ENCODE data around the gene ART1.

Gene ART1

DNA sequence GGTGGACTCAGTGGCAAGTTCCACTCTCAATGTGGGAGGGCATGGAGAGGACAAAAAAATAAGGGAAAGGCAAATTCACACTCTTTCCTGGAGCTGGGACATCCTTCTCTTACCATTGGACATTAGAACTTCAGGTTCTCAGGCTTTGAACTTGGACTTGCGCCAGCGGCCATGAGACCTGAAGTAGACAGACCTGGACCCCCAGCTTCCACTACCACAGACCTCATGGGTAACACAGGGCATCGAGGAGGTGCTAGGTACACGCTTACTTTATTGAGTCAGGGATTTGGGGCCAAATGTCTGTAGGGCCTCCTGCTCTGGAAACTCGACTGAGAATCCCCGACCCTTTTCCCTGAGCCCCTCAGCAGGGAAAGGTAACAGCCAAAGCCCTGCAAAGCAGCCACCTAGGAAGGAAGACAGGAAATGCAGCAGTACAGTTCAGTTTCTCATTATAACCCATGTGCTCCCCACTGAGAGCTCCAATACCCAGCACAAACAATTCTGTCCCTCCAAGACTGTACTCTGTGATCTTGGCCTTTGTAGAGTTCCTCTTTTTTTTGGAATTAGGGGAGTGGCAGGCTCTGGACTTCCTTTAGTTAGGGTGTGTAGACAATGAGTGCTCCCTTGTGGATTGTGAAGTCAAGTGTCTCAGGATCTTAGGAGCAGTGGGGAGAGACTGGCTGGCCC, 20.6 kb downstream of the ART1 start:
- ATAC-seq (ENCODE audit: low read depth) (no peak), DNase-seq (ENCODE audit: low spot score in 2 of 2) (no peak)
- no peak overlapping the region for H3K27ac Mint-ChIP-seq
- peaks cover 30% of the 10 kb centered on the region for H3K36me3 Mint-ChIP-seq
- H3K4me1 Mint-ChIP-seq: no peaks in the 10 kb centered on the region
- no peak overlapping the region for H3K4me3 Mint-ChIP-seq
- peaks cover 1% of the 10 kb centered on the region for H3K27me3 Mint-ChIP-seq
- H3K9me3 Mint-ChIP-seq: no peaks in the 10 kb centered on the region

DNA sequence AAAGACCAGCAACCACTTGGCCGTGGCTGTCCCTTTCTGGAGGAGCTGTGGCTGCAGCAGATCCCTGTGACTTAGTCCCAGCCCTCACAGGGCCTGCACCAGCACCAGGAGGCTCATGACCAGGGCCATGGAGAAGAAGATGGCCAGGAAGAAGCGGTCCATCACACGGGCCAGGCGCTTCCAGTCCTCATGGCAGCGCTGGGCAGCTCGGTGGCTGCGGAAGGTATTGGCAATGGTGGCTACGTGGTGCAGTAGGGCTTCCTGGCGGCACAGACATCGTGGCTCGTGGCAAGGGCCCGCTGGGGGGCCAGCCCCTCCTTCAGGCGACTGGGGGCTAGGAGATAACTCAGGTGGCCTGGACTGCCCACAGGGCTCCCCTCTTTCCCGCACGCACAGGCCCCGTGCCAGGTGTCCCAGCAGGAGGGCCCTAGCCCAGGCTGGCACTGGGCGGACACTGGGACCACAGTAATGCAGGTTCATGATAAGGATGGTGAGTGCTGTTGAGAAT, 21.1 kb downstream of the ART1 start:
- H3K4me3 Mint-ChIP-seq: no peak overlapping the region

DNA sequence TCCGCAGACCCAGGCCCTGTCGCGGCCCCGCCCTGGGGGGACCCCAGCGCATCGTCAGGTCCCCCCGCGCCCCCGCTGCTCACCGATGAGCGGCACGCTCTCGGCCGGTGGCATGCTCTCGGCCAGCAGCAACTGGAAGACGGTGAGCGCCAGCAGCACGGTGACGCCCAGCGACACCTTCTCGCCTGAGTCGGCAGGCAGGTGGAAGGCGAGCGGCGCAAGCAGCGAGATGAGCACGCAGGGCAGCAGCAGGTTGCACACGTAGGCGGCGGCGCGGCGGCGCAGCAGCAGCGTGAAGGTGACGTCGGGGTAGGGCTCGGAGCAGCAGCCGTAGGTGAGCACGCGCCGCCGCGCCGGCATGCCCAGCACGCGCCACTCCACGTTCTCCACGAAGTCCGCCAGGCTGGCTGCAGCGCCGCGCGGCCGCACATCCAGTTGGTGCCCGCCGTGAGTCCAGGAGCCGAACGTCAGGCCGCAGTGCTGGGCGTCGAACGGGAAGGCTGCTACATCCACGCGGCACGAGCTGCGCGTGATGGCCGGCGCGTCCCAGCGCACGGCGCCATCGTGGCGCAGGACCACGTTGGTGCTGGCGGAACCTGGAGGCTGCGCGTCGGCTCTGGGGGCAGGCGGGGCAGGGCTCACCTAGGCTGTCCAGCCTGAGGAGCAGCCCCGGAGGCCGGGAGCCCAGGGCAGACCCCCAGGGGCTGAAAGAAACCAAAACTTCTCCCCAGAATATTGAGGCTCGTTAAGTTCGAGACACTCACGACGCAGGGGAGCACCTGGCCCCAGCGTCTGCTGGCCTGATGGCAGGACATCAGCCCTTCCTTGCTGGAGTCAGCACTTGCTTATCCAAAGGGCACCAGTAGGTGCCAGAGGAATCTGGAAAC, 22.5 kb downstream of the ART1 start:
- peaks cover 39% of the 10 kb centered on the region for H3K36me3 Mint-ChIP-seq
- H3K9me3 Mint-ChIP-seq: no peaks in the 10 kb centered on the region
- H3K4me3 Mint-ChIP-seq: no peak overlapping the region
- DNase-seq (ENCODE audit: low spot score in 2 of 2) (no peak), ATAC-seq (ENCODE audit: low read depth) (no peak)
- H3K27me3 Mint-ChIP-seq: peaks cover 1% of the 10 kb centered on the region
- no peaks in the 10 kb centered on the region for H3K4me1 Mint-ChIP-seq
- H3K27ac Mint-ChIP-seq: no peak overlapping the region

More for the DNA sequence above, 21.1 kb downstream of the ART1 start:
- no peaks in the 10 kb centered on the region for H3K4me1 Mint-ChIP-seq
- ATAC-seq (ENCODE audit: low read depth) (no peak), DNase-seq (ENCODE audit: low spot score in 2 of 2) (no peak)
- no peak overlapping the region for H3K27ac Mint-ChIP-seq
- no peaks in the 10 kb centered on the region for H3K9me3 Mint-ChIP-seq
- peaks cover 1% of the 10 kb centered on the region for H3K27me3 Mint-ChIP-seq
- peaks cover 35% of the 10 kb centered on the region for H3K36me3 Mint-ChIP-seq

DNA sequence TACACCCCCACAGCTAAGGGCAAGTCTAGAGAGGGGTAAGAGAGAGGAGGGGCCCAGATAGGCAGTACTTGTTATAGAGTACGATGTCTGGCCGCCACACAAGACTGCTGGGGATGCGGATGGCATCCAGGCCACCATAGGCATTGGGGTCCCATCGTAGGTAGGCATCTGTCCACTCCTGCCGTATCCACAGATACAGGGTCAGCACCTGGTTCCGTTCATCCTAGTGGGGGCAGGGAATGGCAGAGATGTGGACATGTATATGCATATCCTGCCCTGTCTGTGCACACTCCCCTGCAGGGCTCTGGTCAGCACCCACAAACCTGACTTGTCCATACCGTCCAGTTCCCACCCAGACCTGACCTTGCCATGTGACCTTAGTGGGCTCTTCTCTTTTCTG, 24.2 kb downstream of the ART1 start:
- no peak for DNase-seq (ENCODE audit: low spot score in 2 of 2)
- H3K27ac Mint-ChIP-seq: no peak overlapping the region
- H3K4me1 Mint-ChIP-seq: no peaks in the 10 kb centered on the region
- H3K4me3 Mint-ChIP-seq: no peak overlapping the region
- H3K9me3 Mint-ChIP-seq: no peaks in the 10 kb centered on the region
- no peak for ATAC-seq (ENCODE audit: low read depth)
- H3K27me3 Mint-ChIP-seq: no peaks in the 10 kb centered on the region
- peaks cover 42% of the 10 kb centered on the region for H3K36me3 Mint-ChIP-seq

DNA sequence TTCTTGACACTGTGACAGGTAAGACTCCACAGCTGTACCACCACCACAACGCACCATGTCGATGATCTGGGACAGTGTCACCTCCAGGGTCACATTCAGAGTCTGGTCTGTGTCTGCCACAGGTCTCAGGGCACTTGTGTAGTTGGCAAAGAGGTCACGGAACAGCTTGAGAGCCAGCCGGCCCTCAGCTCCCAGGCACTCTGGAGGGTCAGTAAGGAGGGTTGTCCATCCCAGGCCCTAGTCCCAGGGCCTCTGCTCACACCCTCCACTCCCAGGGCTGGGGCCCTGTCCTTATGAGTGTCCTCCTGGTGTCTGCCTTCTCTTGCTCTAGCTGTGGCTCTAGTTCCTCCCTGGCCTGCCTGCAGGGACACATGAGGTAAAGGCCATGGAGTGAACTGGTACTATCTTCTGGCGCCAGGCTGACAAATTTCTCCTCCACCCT, 24.8 kb downstream of the ART1 start:
- peaks cover 41% of the 10 kb centered on the region for H3K36me3 Mint-ChIP-seq
- H3K4me1 Mint-ChIP-seq: no peaks in the 10 kb centered on the region
- DNase-seq (ENCODE audit: low spot score in 2 of 2) (no peak), ATAC-seq (ENCODE audit: low read depth) (no peak)
- H3K27ac Mint-ChIP-seq: no peak overlapping the region
- H3K4me3 Mint-ChIP-seq: no peak overlapping the region
- no peaks in the 10 kb centered on the region for H3K27me3 Mint-ChIP-seq
- H3K9me3 Mint-ChIP-seq: no peaks in the 10 kb centered on the region

DNA sequence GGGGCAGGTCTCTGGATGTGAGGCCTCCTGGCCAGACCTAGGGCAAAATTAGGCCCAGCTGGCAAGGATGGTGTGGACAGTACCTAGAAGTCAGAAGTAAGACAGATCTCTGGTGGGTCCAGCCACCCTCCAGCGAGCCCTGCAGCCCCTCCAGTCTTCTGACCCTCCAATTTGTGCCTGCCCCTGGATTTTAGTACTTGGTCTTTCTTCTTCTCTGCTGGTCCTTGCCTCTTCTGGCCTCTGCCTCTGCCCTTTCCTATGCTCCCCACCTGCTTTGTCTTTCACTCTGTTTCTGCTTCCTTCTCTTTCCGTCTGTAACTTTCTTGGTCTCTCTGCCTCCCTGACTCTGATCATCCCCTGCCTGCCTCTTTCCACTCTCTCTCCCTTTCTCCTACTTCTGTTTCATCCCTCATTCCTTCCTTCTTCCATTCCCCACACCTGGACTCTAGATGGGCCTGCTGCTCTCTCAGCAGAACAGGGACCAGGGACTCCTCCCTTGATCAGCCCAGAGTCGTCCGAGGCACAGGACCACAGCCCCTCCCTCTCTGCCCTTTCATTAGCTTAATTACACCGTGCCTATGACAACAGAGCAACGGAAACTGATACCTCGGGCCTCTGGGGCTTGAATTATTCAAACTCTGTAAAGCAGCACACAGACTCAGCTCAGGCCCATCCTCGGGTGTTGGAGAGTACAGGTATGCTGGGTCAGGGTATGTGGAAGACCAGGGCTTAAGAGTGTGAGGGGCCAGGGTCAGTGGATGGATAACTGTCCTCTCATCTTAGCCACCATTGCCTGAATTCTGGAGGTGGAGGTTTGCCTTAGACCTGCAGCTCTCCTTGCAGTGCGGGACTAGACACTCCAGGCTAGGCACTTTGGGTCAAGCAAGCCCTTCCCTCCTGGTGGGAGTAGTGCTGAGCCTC, 26.7 kb downstream of the ART1 start, which contains the start of gene CHRNA10:
Gene CHRNA10, minus strand, starts transcription at position 51 of the 921 bp plus-strand sequence. CDS start 72 bp downstream, outside the sequence.
- H3K4me3 Mint-ChIP-seq: no peak within 1 kb of the TSS
- no peaks in the 10 kb centered on the region for H3K4me1 Mint-ChIP-seq
- no peak for ATAC-seq (ENCODE audit: low read depth)
- H3K27me3 Mint-ChIP-seq: no peaks in the 10 kb centered on the region
- no peak for DNase-seq (ENCODE audit: low spot score in 2 of 2)
- no peaks in the 10 kb centered on the region for H3K9me3 Mint-ChIP-seq
- peaks cover 43% of the 10 kb centered on the region for H3K36me3 Mint-ChIP-seq
- peak within 1 kb of the TSS; percentile 7 for H3K27ac Mint-ChIP-seq

DNA sequence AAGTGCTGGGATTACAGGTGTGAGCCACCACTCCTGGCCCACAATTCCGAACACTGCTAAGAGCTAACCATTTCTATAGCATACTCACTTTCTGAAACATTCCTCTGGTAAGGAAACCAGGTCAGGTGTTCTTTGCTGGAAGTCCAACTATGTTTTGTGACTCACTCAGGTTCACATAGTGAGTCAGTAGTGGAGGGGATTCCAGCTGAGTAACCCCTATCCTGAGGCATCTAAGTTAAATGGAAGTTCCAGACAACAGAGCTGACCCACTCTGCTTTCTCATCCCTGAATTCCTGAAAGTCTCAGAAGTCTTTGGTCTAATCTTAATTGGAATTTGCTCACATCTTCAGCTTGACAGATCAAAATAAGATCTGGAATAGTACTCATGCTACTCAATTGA, 29.3 kb downstream of the ART1 start:
- Mint-ChIP-seq H3K36me3 (peaks cover 45% of the 10 kb centered on the region), H3K4me3 (no peak overlapping the region), H3K27ac (no peak overlapping the region), H3K4me1 (no peaks in the 10 kb centered on the region), H3K27me3 (no peaks in the 10 kb centered on the region), H3K9me3 (no peaks in the 10 kb centered on the region)
- ATAC-seq (ENCODE audit: low read depth) (no peak), DNase-seq (ENCODE audit: low spot score in 2 of 2) (no peak)

DNA sequence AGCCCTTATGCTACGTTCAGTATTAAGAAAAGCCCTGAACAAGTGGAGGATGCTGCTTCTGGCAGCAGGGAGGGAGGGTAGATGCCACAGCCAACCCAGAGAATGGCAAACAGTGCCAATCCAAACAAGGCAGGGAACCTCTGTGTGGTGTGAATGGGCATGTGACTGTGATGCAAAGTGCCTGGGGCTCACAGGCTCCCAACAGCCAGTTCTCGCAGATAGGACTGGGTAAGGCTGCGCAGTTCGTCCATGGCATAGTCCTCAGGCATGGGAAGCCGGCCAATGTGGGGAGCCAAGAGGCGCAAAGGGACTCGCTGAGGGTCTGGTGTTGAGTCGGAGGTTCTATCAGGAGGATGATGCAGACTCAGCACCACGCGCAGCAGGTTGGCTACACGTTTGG, 31.0 kb downstream of the ART1 start:
- no peak for DNase-seq (ENCODE audit: low spot score in 2 of 2)
- no peak overlapping the region for H3K4me3 Mint-ChIP-seq
- no peak for ATAC-seq (ENCODE audit: low read depth)
- H3K4me1 Mint-ChIP-seq: no peaks in the 10 kb centered on the region
- H3K9me3 Mint-ChIP-seq: no peaks in the 10 kb centered on the region
- no peak overlapping the region for H3K27ac Mint-ChIP-seq
- no peaks in the 10 kb centered on the region for H3K27me3 Mint-ChIP-seq
- peaks cover 43% of the 10 kb centered on the region for H3K36me3 Mint-ChIP-seq

DNA sequence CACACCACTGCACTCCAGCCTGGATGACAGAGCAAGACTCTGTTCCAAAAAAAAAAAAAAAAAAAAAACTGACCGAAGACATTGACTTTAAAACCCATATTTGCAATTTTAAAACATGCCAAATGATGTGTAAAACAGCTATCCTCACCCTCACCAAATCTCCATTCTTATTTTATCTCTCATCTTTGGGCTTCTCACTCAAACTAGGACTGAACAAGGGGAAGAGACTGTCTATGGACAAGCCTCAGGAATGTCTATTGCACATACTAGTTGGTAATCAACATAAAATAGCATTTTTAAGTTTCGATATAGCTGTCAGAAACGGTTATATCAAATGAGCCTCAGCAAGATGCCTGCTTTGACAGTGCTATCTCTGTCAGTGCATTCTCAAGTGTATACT, 34.1 kb downstream of the ART1 start:
- Mint-ChIP-seq H3K36me3 (peaks cover 52% of the 10 kb centered on the region), H3K4me1 (no peaks in the 10 kb centered on the region), H3K27ac (no peak overlapping the region), H3K4me3 (no peak overlapping the region), H3K9me3 (no peaks in the 10 kb centered on the region), H3K27me3 (no peaks in the 10 kb centered on the region)
- DNase-seq (ENCODE audit: low spot score in 2 of 2): no peak
- ATAC-seq (ENCODE audit: low read depth): no peak

DNA sequence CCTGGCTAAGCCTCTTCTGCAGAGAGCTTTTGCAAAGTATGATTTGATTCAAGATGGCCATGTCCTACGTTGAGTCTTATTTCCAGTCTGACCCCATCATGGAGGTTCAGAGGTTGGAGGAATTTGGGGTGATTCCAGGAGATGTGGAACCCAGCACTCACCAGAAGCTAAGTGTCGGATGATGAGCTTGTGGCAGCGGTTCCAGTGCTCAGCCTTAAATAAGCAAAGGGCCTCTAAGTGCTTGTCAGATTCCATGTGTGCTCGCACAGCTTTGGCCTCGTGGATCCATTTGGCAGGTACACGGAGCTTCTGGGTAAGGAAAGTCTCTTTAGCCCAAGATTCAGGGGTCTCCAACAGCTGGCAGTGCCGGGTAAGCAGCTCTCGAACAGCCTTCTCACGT, 38.1 kb downstream of the ART1 start:
- Mint-ChIP-seq H3K4me1 (no peaks in the 10 kb centered on the region), H3K27ac (no peak overlapping the region), H3K36me3 (peaks cover 59% of the 10 kb centered on the region), H3K4me3 (no peak overlapping the region), H3K9me3 (no peaks in the 10 kb centered on the region), H3K27me3 (no peaks in the 10 kb centered on the region)
- DNase-seq (ENCODE audit: low spot score in 2 of 2) (no peak), ATAC-seq (ENCODE audit: low read depth) (no peak)

DNA sequence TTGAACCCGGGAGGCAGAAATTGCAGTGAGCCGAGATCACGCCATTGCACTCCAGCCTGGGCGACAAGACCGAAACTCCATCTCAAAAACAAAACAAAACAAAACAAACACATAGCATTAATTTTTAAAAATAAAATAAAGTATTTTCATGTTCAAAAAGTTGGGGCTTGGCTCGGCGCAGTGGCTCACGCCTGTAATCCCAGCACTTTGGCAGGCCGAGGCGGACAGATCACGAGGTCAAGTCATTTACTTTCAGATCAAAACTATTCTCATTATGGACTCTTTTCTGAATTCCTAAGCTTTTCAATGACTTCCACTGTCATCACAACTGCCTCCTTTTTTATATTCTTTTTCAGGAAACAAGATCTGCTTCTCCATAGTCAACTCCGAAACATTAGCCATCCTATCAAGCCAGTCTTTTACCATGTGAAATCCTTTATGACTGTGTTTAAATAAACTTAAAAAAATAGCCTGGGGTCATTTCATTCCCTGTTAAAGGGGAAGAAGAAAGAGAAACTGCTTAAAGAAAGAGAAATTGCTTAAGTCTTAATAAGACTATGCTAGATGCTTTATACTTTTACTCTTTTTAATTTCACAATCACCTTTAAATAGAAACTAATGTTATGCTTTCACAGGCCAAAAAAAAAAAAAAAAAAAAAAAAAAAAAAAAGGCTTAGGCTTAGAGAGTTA, 39.3 kb downstream of the ART1 start:
- no peak overlapping the region for H3K27ac Mint-ChIP-seq
- DNase-seq (ENCODE audit: low spot score in 2 of 2) (no peak), ATAC-seq (ENCODE audit: low read depth) (no peak)
- H3K4me3 Mint-ChIP-seq: no peak overlapping the region
- H3K27me3 Mint-ChIP-seq: no peaks in the 10 kb centered on the region
- H3K4me1 Mint-ChIP-seq: no peaks in the 10 kb centered on the region
- H3K36me3 Mint-ChIP-seq: peaks cover 52% of the 10 kb centered on the region
- no peaks in the 10 kb centered on the region for H3K9me3 Mint-ChIP-seq

DNA sequence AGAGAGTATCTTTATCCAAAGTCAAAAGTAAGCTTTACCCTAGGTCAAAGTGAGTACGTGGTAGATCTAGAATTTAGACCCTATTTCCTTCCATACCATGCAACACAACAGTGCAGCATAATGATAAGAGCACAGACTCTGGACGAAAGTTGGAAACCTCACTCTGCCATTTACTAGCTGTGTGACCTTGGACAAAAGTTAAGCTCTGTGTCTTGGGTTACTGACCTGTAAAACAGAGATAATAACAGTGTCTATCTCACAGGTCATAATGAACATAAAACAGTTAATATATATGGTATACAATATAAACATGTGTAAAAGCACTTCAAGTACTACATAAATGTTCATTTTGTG, 39.9 kb downstream of the ART1 start:
- H3K4me3 Mint-ChIP-seq: no peak overlapping the region
- ATAC-seq (ENCODE audit: low read depth) (no peak), DNase-seq (ENCODE audit: low spot score in 2 of 2) (no peak)
- H3K36me3 Mint-ChIP-seq: peaks cover 49% of the 10 kb centered on the region
- H3K4me1 Mint-ChIP-seq: no peaks in the 10 kb centered on the region
- no peaks in the 10 kb centered on the region for H3K9me3 Mint-ChIP-seq
- no peaks in the 10 kb centered on the region for H3K27me3 Mint-ChIP-seq
- no peak overlapping the region for H3K27ac Mint-ChIP-seq

DNA sequence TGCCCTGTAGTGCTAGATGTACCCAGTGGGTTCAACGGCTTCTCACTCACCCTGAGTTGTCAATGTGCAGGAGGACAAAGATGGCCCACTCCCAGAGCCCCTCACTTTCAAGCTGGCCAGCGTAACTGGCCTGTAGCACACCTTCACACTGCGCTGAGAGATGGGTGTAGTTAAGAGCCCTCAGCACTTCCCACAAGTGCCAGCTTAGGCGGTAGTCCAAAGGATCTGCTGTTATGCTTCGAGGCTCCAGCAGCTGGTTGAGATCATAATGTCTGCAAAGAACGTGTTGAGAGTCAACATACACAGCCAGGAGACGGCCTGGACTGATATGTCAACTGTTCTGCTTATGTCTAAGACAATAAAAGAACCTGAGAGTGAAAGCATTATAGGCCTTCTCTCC, 41.0 kb downstream of the ART1 start:
- H3K9me3 Mint-ChIP-seq: no peaks in the 10 kb centered on the region
- ATAC-seq (ENCODE audit: low read depth): no peak
- peaks cover 42% of the 10 kb centered on the region for H3K36me3 Mint-ChIP-seq

More for the DNA sequence above, 41.0 kb downstream of the ART1 start:
- no peaks in the 10 kb centered on the region for H3K4me1 Mint-ChIP-seq
- H3K4me3 Mint-ChIP-seq: no peak overlapping the region
- no peak overlapping the region for H3K27ac Mint-ChIP-seq
- no peaks in the 10 kb centered on the region for H3K27me3 Mint-ChIP-seq
- DNase-seq (ENCODE audit: low spot score in 2 of 2): no peak
